GM18508 (cell line): Measurements from ENCODE around the gene ZNF343.
"Not testable (repeated sequence)": the region's sequence is repeated elsewhere in the genome, so short reads cannot be mapped to it uniquely, and the experiment has no call there.

ENCODE experiments used
- ATAC-seq: cut with Tn5 transposase; IDR thresholded peaks from one replicate; pipeline ENCODE4 v1.9.1; 2021; ENCODE audit warnings: moderate number of reproducible peaks; ENCODE audit not compliant: insufficient read depth, unreplicated experiment

ZNF343 gene

GRCh38 chr20:2522826-2523429, 14.2 kb upstream of the ZNF343 start:
- ATAC-seq: not testable (repeated sequence)

- no peak for ATAC-seq
Measured at GRCh38 chr20:2521369-2522305, 12.9 kb upstream of the ZNF343 start.

- ATAC-seq: no peak
Measured at GRCh38 chr20:2520617-2521016, 11.9 kb upstream of the ZNF343 start.

- no peak for ATAC-seq
Measured at GRCh38 chr20:2519115-2519809, 10.5 kb upstream of the ZNF343 start.

GRCh38 chr20:2518558-2518957, 9.8 kb upstream of the ZNF343 start:
- ATAC-seq: no peak

GRCh38 chr20:2518096-2518495, 9.4 kb upstream of the ZNF343 start:
- no peak for ATAC-seq

- ATAC-seq: no peak
Measured at GRCh38 chr20:2516399-2516798, 7.7 kb upstream of the ZNF343 start.

- ATAC-seq: no peak
Measured at GRCh38 chr20:2515203-2515602, 6.5 kb upstream of the ZNF343 start.

GRCh38 chr20:2509794-2510193, 1.1 kb upstream of the ZNF343 start:
- ATAC-seq: no peak

- ATAC-seq: no peak
Measured at GRCh38 chr20:2509468-2509781, 710 bp upstream of the ZNF343 start.

GRCh38 chr20:2507875-2508630, 662 bp downstream of the ZNF343 start:
- no peak for ATAC-seq

GRCh38 chr20:2507464-2507863, 1.3 kb downstream of the ZNF343 start:
- ATAC-seq: no peak

GRCh38 chr20:2506426-2506825, 2.3 kb downstream of the ZNF343 start:
- not testable (repeated sequence) for ATAC-seq

- not testable (repeated sequence) for ATAC-seq
Measured at GRCh38 chr20:2504803-2505202, 3.9 kb downstream of the ZNF343 start.

GRCh38 chr20:2502808-2503384, 5.8 kb downstream of the ZNF343 start:
- not testable (repeated sequence) for ATAC-seq

- ATAC-seq: no peak
Measured at GRCh38 chr20:2485661-2486060, 23.1 kb downstream of the ZNF343 start.

- ATAC-seq: no peak
Measured at GRCh38 chr20:2485080-2485479, 23.6 kb downstream of the ZNF343 start.

- no peak for ATAC-seq
Measured at GRCh38 chr20:2483504-2483903, 25.2 kb downstream of the ZNF343 start.

GRCh38 chr20:2480381-2480780, 28.3 kb downstream of the ZNF343 start:
- ATAC-seq: no peak
